Gastroesophageal sphincter (tissue), 3 donors: ENCODE results near the gene DRGX.

Experiments used
- CTCF ChIP-seq, 4 experiments: fragments of 200-600 bp in 2 of 4; fragments of 450-650 bp in 2 of 4; sonication (generic) in 1 of 4; IDR thresholded peaks; one replicate each; pipeline ENCODE4 v1.5.1; 2017 to 2019; ENCODE audit warnings: antibody characterized with exemption in 4 of 4, mild to moderate bottlenecking in 2 of 4, moderate library complexity in 2 of 4
- EP300 ChIP-seq: sonication (generic); formaldehyde crosslinking; IDR thresholded peaks from one replicate; pipeline ENCODE4 v1.6.1; 2017; ENCODE audit warnings: antibody characterized with exemption, mild to moderate bottlenecking

GRCh38 chr10:49352323-49352722 lies 43.6 kb downstream of the DRGX start:
- TF ChIP-seq EP300 (no peak), CTCF (IDR thresholded peaks at IDR 0.05) (no peak)
